Glutamatergic neuron (in vitro differentiated cells): ENCODE measurements around the gene ZBTB16. TPM values are rescaled to one million over a fixed set of nuclear protein-coding genes. Genes with fewer than 3 reads are reported as not detected.

Experiments
- DNase-seq: peaks from one replicate; pipeline ENCODE4 v3.0.0; 2022
- H3K27ac Mint-ChIP-seq: one replicate; pipeline ENCODE4 v1.8.0; 2020; ENCODE audit warnings: mild to moderate bottlenecking, mixed read lengths, inconsistent platforms; ENCODE audit not compliant: unreplicated experiment
- H3K27me3 Mint-ChIP-seq: one replicate; pipeline ENCODE4 v1.8.0; 2020; ENCODE audit warnings: mild to moderate bottlenecking, moderate library complexity, mixed read lengths, inconsistent platforms; ENCODE audit not compliant: unreplicated experiment
- H3K36me3 Mint-ChIP-seq: one replicate; pipeline ENCODE4 v1.8.0; 2020; ENCODE audit warnings: mild to moderate bottlenecking, mixed read lengths, inconsistent platforms; ENCODE audit not compliant: unreplicated experiment
- H3K4me1 Mint-ChIP-seq: one replicate; pipeline ENCODE4 v1.8.0; 2020; ENCODE audit warnings: mild to moderate bottlenecking, low read depth, mixed read lengths, inconsistent platforms; ENCODE audit not compliant: unreplicated experiment
- H3K4me3 Mint-ChIP-seq: one replicate; pipeline ENCODE4 v1.8.0; 2020; ENCODE audit warnings: mild to moderate bottlenecking, mixed read lengths, inconsistent platforms; ENCODE audit not compliant: unreplicated experiment
- H3K9me3 Mint-ChIP-seq: one replicate; pipeline ENCODE4 v1.8.0; 2020; ENCODE audit warnings: mild to moderate bottlenecking, moderate library complexity, mixed read lengths, inconsistent platforms; ENCODE audit not compliant: unreplicated experiment
- CTCF ChIP-seq: fragments of 200-600 bp; sonication (generic); IDR thresholded peaks from one replicate; pipeline ENCODE4 v1.5.0; 2021; ENCODE audit not compliant: partially characterized antibody, unreplicated experiment
- total RNA-seq: library from RNA; stranded (reverse); fragmentation: NEBNext Ultra II Directional; extraction: Animal tissue kit (Norgen Biotek cat#: 25700); gene quantifications from one replicate; pipeline ENCODE4 v1.2.1, GENCODE V29; 2021; ENCODE audit not compliant: unreplicated experiment

The ZBTB16 gene
- total RNA-seq, 1 donor from 2014 or later: 9.0 TPM

- TF ChIP-seq CTCF: no peak
- H3K27ac Mint-ChIP-seq: no peak overlapping the region
- no peak overlapping the region for H3K4me3 Mint-ChIP-seq
- no peak for DNase-seq
- no peaks in the 10 kb centered on the region for H3K27me3 Mint-ChIP-seq
- no peaks in the 10 kb centered on the region for H3K36me3 Mint-ChIP-seq
- peaks cover 3% of the 10 kb centered on the region for H3K9me3 Mint-ChIP-seq
- H3K4me1 Mint-ChIP-seq: peaks cover 16% of the 10 kb centered on the region
Measured at GRCh38 chr11:114156131-114156581, 96.6 kb downstream of the ZBTB16 start.

- no peak for DNase-seq
- no peak overlapping the region for H3K27ac Mint-ChIP-seq
- H3K4me3 Mint-ChIP-seq: no peak overlapping the region
- no peaks in the 10 kb centered on the region for H3K36me3 Mint-ChIP-seq
- peaks cover 6% of the 10 kb centered on the region for H3K9me3 Mint-ChIP-seq
- peaks cover 22% of the 10 kb centered on the region for H3K4me1 Mint-ChIP-seq
- H3K27me3 Mint-ChIP-seq: no peaks in the 10 kb centered on the region
- TF ChIP-seq CTCF: no peak
Measured at GRCh38 chr11:114156782-114157181, 97.3 kb downstream of the ZBTB16 start.

- TF ChIP-seq CTCF: no peak
- DNase-seq: no peak
- H3K4me3 Mint-ChIP-seq: no peak overlapping the region
- no peaks in the 10 kb centered on the region for H3K36me3 Mint-ChIP-seq
- no peaks in the 10 kb centered on the region for H3K27me3 Mint-ChIP-seq
- H3K4me1 Mint-ChIP-seq: peaks cover 24% of the 10 kb centered on the region
- peaks cover 6% of the 10 kb centered on the region for H3K9me3 Mint-ChIP-seq
- H3K27ac Mint-ChIP-seq: no peak overlapping the region
Measured at GRCh38 chr11:114157476-114158050, 98.1 kb downstream of the ZBTB16 start.

- no peak for DNase-seq
- peaks cover 6% of the 10 kb centered on the region for H3K9me3 Mint-ChIP-seq
- H3K4me1 Mint-ChIP-seq: peaks cover 27% of the 10 kb centered on the region
- no peak overlapping the region for H3K27ac Mint-ChIP-seq
- H3K36me3 Mint-ChIP-seq: no peaks in the 10 kb centered on the region
- H3K4me3 Mint-ChIP-seq: no peak overlapping the region
- H3K27me3 Mint-ChIP-seq: peaks cover 2% of the 10 kb centered on the region
- no peak for TF ChIP-seq CTCF
Measured at GRCh38 chr11:114158421-114158820, 98.9 kb downstream of the ZBTB16 start.

GRCh38 chr11:114158886-114159285 is 99.4 kb downstream of the ZBTB16 start:
- no peak for TF ChIP-seq CTCF
- H3K4me3 Mint-ChIP-seq: no peak overlapping the region
- H3K27me3 Mint-ChIP-seq: peaks cover 2% of the 10 kb centered on the region
- DNase-seq: no peak
- no peaks in the 10 kb centered on the region for H3K36me3 Mint-ChIP-seq
- H3K27ac Mint-ChIP-seq: no peak overlapping the region
- H3K9me3 Mint-ChIP-seq: peaks cover 6% of the 10 kb centered on the region
- peaks cover 28% of the 10 kb centered on the region for H3K4me1 Mint-ChIP-seq
